ENCODE measurements around the gene UMPS. TPM values are rescaled to one million over a fixed set of nuclear protein-coding genes. Genes with fewer than 3 reads are reported as not detected.

UMPS gene
- polyA plus RNA-seq, 2 of the 4 experiments (the other 2 are of a cell fraction), result 53.0 to 64.4 TPM

- FAIRE-seq (no peak), DNase-seq (ENCODE audit: low read depth in 1 of 2, low spot score in 1 of 2) (no peak), ATAC-seq (no peak)
- Histone ChIP-seq H3K4me3 (no peak overlapping the region), H3K9me3 (no peaks in the 10 kb centered on the region), H3K27ac (0 out of 6 replicates have a peak overlapping the region, but pooled peaks of 1 of the 2 experiments have one; percentile 15), H3K4me2 (no peak overlapping the region), H3K4me1 (peaks cover 40% of the 10 kb centered on the region)
- POLR2A ChIA-PET, result no interaction called here
- TF ChIP-seq CBX2 (IDR thresholded peaks at IDR 0.05; ENCODE audit: borderline replicate concordance, low read depth), result no peak
- no peak for TF ChIP-seq KDM1A (IDR thresholded peaks at IDR 0.05; ENCODE audit: low read depth)
- TF ChIP-seq PHF8 (IDR thresholded peaks at IDR 0.05; ENCODE audit: borderline replicate concordance, low read depth), result no peak
- TF ChIP-seq FOXS1 (CRISPR knock-in tag; IDR thresholded peaks at IDR 0.05), result no peak
- TF ChIP-seq EP300 (IDR thresholded peaks at IDR 0.05), result no peak
- no peak for TF ChIP-seq MAZ (IDR thresholded peaks at IDR 0.05; ENCODE audit: borderline replicate concordance, low read depth, low read length)
- TF ChIP-seq BCL3 (IDR thresholded peaks at IDR 0.05), result no peak
- no peak for TF ChIP-seq HOXB5 (CRISPR knock-in tag; IDR thresholded peaks at IDR 0.05)
- no peak for TF ChIP-seq MAX (IDR thresholded peaks at IDR 0.05)
- TF ChIP-seq CTCF (IDR thresholded peaks at IDR 0.05), result no peak
- 93% methylated on average over 5 of the region's 5 CpGs for WGBS (ENCODE audit: missing lambda C conversion rate)
- CTCF ChIA-PET, result interaction anchor here (0.6 to 15.7 kb wide), 5 partner anchors 9 to 176 kb away, joined by 3 to 352 read pairs (median 5); partner anchors contain the start of gene UMPS
Measured at GRCh38 chr3:124765197-124765840, 35.1 kb downstream of the UMPS start.

- H3K4me1 ChIP-seq, result peaks cover 40% of the 10 kb centered on the region
- FAIRE-seq, result no peak
- no peak for ATAC-seq
- no peak overlapping the region for H3K4me3 ChIP-seq
- no peak overlapping the region for H3K4me2 ChIP-seq
- DNase-seq (ENCODE audit: low read depth in 1 of 2, low spot score in 1 of 2), result no peak
- no peak for TF ChIP-seq KDM5A (IDR thresholded peaks at IDR 0.05)
- TF ChIP-seq FOXS1 (CRISPR knock-in tag; IDR thresholded peaks at IDR 0.05), result no peak
- no peak for TF ChIP-seq CBX8 (IDR thresholded peaks at IDR 0.05)
- no peak for TF ChIP-seq ATOH8 (CRISPR knock-in tag; IDR thresholded peaks at IDR 0.05; ENCODE audit: low read depth)
- TF ChIP-seq RCOR1 (IDR thresholded peaks at IDR 0.05; ENCODE audit: low read depth, low read length), result no peak
- no peak for TF ChIP-seq EP300 (IDR thresholded peaks at IDR 0.05)
- no peak for TF ChIP-seq ZSCAN20 (CRISPR knock-in tag; IDR thresholded peaks at IDR 0.05)
- no peak for TF ChIP-seq ZC3H11A (IDR thresholded peaks at IDR 0.05)
- no peak for TF ChIP-seq SMC3 (IDR thresholded peaks at IDR 0.05)
- TF ChIP-seq NR3C1 (IDR thresholded peaks at IDR 0.05), result no peak
- TF ChIP-seq ZNF302 (CRISPR knock-in tag; IDR thresholded peaks at IDR 0.05), result no peak
- no peak for TF ChIP-seq JUN (IDR thresholded peaks at IDR 0.05)
- TF ChIP-seq HMGXB4 (CRISPR knock-in tag; IDR thresholded peaks at IDR 0.05; ENCODE audit: borderline replicate concordance), result no peak
- CTCF ChIA-PET, result interaction anchor here (0.7 to 15.7 kb wide), 7 partner anchors 11 to 138 kb away, joined by 3 to 352 read pairs (median 3); partner anchors contain the start of gene UMPS
- H3K27ac ChIP-seq, result peak overlapping the region in 1 of 2 experiments; percentile 9; a peak in 2 of 6 replicates
- POLR2A ChIA-PET, result no interaction called here
- H3K9me3 ChIP-seq, result no peaks in the 10 kb centered on the region
- 92% methylated on average over 16 of the region's 16 CpGs for WGBS (ENCODE audit: missing lambda C conversion rate)
Measured at GRCh38 chr3:124766113-124767095, 36.2 kb downstream of the UMPS start.
